NT2/D1 (cell line): ENCODE measurements around the gene TMEM243.

Experiments used
- DNase-seq: peaks from one replicate; pipeline ENCODE4 v3.0.0-alpha.2; 2011; ENCODE audit warnings: low read depth, low spot score
- H3K27me3 ChIP-seq: 2 replicates; pipeline ENCODE4 v1.6.0; 2011; ENCODE audit warnings: mild to moderate bottlenecking; ENCODE audit not compliant: insufficient read length, insufficient read depth
- H3K36me3 ChIP-seq: 2 replicates; pipeline ENCODE4 v1.6.1; 2011; ENCODE audit warnings: mild to moderate bottlenecking, low read length, mixed read lengths; ENCODE audit not compliant: insufficient read depth, insufficient read length
- H3K4me1 ChIP-seq: 2 replicates; pipeline ENCODE4 v1.5.1; 2011; ENCODE audit not compliant: insufficient read depth, insufficient read length
- H3K4me3 ChIP-seq: 2 replicates; pipeline ENCODE4 v1.5.1; 2011; ENCODE audit warnings: low read depth; ENCODE audit not compliant: insufficient read length
- H3K9ac ChIP-seq: 2 replicates; pipeline ENCODE4 v1.6.0; 2011; ENCODE audit warnings: low read depth; ENCODE audit not compliant: insufficient read length
- H3K9me3 ChIP-seq: 2 replicates; pipeline ENCODE4 v1.5.1; 2011; ENCODE audit warnings: mild to moderate bottlenecking, low read length; ENCODE audit not compliant: insufficient read depth
- SUZ12 ChIP-seq: IDR thresholded peaks from 2 replicates; pipeline ENCODE4 v1.6.1; 2011; ENCODE audit not compliant: insufficient read length, insufficient read depth; ENCODE audit errors: extremely low read depth
- YY1 ChIP-seq: IDR thresholded peaks from 2 replicates; pipeline ENCODE4 v1.6.1; 2011; ENCODE audit not compliant: insufficient read length, insufficient read depth
- ZNF274 ChIP-seq: IDR thresholded peaks from 2 replicates; pipeline ENCODE4 v1.6.1; 2011; ENCODE audit warnings: mild to moderate bottlenecking, low read depth, low read length

Gene TMEM243

GRCh38 chr7:87218796-87219544 lies 562 bp downstream of the TMEM243 start:
- no peaks in the 10 kb centered on the region for H3K9me3 ChIP-seq
- H3K36me3 ChIP-seq: peaks cover 15% of the 10 kb centered on the region
- peaks cover 22% of the 10 kb centered on the region for H3K27me3 ChIP-seq
- peak overlapping the region; percentile 83 for H3K4me3 ChIP-seq
- peak; percentile 49 for DNase-seq
- no peaks in the 10 kb centered on the region for H3K4me1 ChIP-seq
- peak overlapping the region; percentile 84 for H3K9ac ChIP-seq
- TF ChIP-seq SUZ12 (no peak), ZNF274 (no peak), YY1 (no peak)

- TF ChIP-seq YY1: no peak
- TF ChIP-seq SUZ12: no peak
- no peak for TF ChIP-seq ZNF274
- peaks cover 22% of the 10 kb centered on the region for H3K27me3 ChIP-seq
- H3K9ac ChIP-seq: no peak overlapping the region
- no peaks in the 10 kb centered on the region for H3K4me1 ChIP-seq
- no peak for DNase-seq
- no peak overlapping the region for H3K4me3 ChIP-seq
- peaks cover 15% of the 10 kb centered on the region for H3K36me3 ChIP-seq
- H3K9me3 ChIP-seq: no peaks in the 10 kb centered on the region
Observed at GRCh38 chr7:87217983-87218653, 1.4 kb downstream of the TMEM243 start.

DNA sequence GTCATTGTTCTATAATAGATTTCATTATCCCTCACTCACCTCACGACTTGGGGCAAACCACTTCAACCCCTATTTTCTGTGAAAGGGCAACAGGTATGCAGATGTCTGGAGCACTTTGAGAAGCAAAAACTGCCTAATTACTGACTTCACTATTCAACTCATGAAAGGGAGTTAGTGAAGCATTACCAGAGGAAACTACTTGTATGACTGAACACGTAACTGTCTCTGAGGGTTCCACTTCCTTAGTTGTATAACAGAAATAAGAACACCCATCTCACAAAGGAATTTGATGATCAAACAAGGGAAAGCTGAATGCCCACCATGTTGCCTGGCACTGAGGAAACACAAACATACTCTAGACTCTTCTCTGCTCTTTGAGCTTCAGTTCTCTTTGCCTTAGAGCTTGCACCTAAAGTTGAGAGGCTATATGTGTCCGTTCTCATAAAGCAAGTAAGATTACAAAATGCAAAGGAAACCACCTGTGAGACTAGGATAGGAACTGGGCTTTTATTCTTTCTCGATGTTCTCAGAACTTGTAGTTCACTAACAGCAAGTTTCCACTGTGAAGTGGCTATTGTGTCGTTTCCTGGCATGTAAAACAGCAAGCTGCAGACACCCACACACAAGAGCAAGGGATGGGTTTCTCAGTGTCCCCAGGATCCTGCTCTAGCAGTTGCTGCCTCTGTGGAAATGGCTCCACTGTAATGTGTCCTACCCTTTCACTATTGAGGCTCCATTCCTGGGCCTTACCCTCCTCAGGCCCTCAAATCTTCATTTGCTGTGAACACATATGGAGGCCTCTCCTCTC lies 2.6 kb downstream of the TMEM243 start:
- DNase-seq: no peak
- no peaks in the 10 kb centered on the region for H3K9me3 ChIP-seq
- no peaks in the 10 kb centered on the region for H3K4me1 ChIP-seq
- H3K9ac ChIP-seq: no peak overlapping the region
- H3K4me3 ChIP-seq: no peak overlapping the region
- peaks cover 18% of the 10 kb centered on the region for H3K36me3 ChIP-seq
- TF ChIP-seq ZNF274: no peak
- TF ChIP-seq YY1: no peak
- TF ChIP-seq SUZ12: no peak
- H3K27me3 ChIP-seq: peaks cover 15% of the 10 kb centered on the region

GRCh38 chr7:87215046-87215445 lies 4.5 kb downstream of the TMEM243 start:
- no peak overlapping the region for H3K9ac ChIP-seq
- peaks cover 30% of the 10 kb centered on the region for H3K36me3 ChIP-seq
- TF ChIP-seq ZNF274 (no peak), SUZ12 (no peak), YY1 (no peak)
- no peak overlapping the region for H3K4me3 ChIP-seq
- no peaks in the 10 kb centered on the region for H3K27me3 ChIP-seq
- no peaks in the 10 kb centered on the region; the same call in 1 of the 2 replicates for H3K9me3 ChIP-seq
- no peak for DNase-seq
- no peaks in the 10 kb centered on the region for H3K4me1 ChIP-seq

DNA sequence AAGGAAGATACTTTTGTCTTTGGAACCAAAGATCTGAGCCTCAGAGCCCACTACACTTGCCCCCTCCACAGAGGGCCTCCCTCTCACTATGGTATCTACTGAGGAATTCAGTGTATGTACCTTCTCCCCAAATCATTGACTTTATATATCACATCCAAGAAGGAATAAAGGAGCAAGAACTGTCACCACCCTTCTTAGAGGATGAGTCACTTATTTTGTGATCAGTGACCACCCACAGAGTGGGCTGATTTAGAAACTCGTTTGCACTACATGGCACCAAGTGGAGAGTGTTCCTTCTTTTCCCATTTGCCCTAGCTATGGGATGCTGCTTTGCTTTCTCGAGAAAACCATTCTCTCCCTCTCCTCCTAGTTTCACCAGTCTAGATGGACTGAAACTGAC lies 5.7 kb downstream of the TMEM243 start:
- H3K27me3 ChIP-seq: no peaks in the 10 kb centered on the region
- no peaks in the 10 kb centered on the region for H3K4me1 ChIP-seq
- peaks cover 30% of the 10 kb centered on the region for H3K36me3 ChIP-seq
- no peak for DNase-seq
- H3K9ac ChIP-seq: no peak overlapping the region
- H3K4me3 ChIP-seq: no peak overlapping the region
- no peaks in the 10 kb centered on the region; the same call in 1 of the 2 replicates for H3K9me3 ChIP-seq
- no peak for TF ChIP-seq YY1
- TF ChIP-seq ZNF274: no peak
- TF ChIP-seq SUZ12: no peak

DNA sequence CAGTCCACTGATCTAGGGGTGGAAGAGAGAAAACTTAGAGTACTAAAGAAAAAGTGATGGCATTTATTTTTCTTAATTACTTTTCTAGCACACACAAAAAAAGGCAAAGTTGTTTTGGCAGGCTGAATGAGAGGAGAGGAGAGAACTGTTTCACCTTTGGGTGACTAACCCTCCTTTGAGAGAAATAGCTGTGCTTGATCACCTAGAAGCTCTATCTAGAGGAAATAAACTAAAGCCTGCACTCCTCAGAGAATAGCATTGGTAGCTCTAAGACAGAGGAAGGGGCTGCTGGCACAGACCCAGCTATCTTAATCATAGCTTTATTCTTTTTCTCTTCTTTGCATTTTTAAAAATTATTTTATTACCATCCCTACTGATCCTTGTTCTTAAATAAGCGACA lies 6.3 kb downstream of the TMEM243 start:
- H3K27me3 ChIP-seq: no peaks in the 10 kb centered on the region
- DNase-seq: no peak
- no peaks in the 10 kb centered on the region; the same call in 1 of the 2 replicates for H3K9me3 ChIP-seq
- peaks cover 29% of the 10 kb centered on the region for H3K36me3 ChIP-seq
- H3K4me3 ChIP-seq: no peak overlapping the region
- no peak for TF ChIP-seq SUZ12
- H3K9ac ChIP-seq: no peak overlapping the region
- H3K4me1 ChIP-seq: no peaks in the 10 kb centered on the region

DNA sequence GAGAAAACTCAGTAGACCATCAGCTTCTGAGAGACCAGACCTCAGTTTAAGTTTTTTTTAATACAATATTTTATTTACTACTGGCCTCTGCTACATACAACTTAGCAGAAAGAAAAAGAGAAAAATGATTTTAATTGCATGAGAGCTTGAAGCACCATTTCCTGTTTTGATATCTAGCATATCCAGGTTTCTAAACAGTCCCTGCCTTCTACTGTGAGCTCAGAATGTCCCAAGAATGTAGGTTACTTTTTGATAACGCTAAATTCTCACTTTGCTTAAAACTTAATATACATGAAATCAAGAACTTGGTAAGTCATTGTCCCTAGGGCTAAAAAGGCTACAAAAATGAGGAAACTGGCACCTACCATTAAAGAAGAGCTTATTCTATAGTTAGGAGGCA lies 7.0 kb downstream of the TMEM243 start:
- no peak for TF ChIP-seq SUZ12
- TF ChIP-seq ZNF274: no peak
- no peak for TF ChIP-seq YY1
- no peak overlapping the region for H3K4me3 ChIP-seq
- no peak overlapping the region for H3K9ac ChIP-seq
- no peaks in the 10 kb centered on the region; the same call in 1 of the 2 replicates for H3K9me3 ChIP-seq
- peaks cover 22% of the 10 kb centered on the region for H3K36me3 ChIP-seq
- no peak for DNase-seq
- no peaks in the 10 kb centered on the region for H3K4me1 ChIP-seq
- H3K27me3 ChIP-seq: no peaks in the 10 kb centered on the region
